AG04450 (cell line): ENCODE results near the gene MORC3. TPM values are rescaled to one million over a fixed set of nuclear protein-coding genes. Genes with fewer than 3 reads are reported as not detected.
"Not testable (repeated sequence)": the region's sequence is repeated elsewhere in the genome, so short reads cannot be mapped to it uniquely, and the experiment has no call there.

Source experiments
- CTCF ChIA-PET: fragments of 300-600, 350-600 bp; formaldehyde crosslinking; extraction: SDS; loops from one replicate; lab custom pipeline; 2022; ENCODE audit warnings: antibody characterized with exemption, inconsistent platforms; lab: Charles Lee
- POLR2A ChIA-PET: fragments of 350-600 bp; formaldehyde crosslinking; extraction: SDS; loops from one replicate; lab custom pipeline; 2021; ENCODE audit warnings: antibody characterized with exemption, inconsistent platforms; lab: Yijun Ruan, JAX
- DNase-seq: peaks from one replicate; pipeline ENCODE4 v3.0.0-alpha.2; 2011; ENCODE audit warnings: low read depth, low spot score
- H3K27ac ChIP-seq: one replicate; pipeline ENCODE4 v1.5.1; 2012; ENCODE audit warnings: low read depth, low read length, control low read depth
- H3K27me3 ChIP-seq: one replicate; pipeline ENCODE4 v1.6.0; 2012; ENCODE audit warnings: low read length; ENCODE audit not compliant: control insufficient read depth, insufficient read depth
- H3K4me3 ChIP-seq: 2 replicates; pipeline ENCODE4 v1.5.1; 2011; ENCODE audit warnings: mild to moderate bottlenecking, low read depth, low read length, control low read depth
- H3K9me3 ChIP-seq: 2 replicates; pipeline ENCODE4 v1.5.1; 2012; ENCODE audit warnings: low read length; ENCODE audit not compliant: control insufficient read depth, insufficient read depth
- polyA plus RNA-seq: library from polyadenylated mRNA; depleted of rRNA; stranded (reverse); fragments of >200 nt; gene quantifications from 2 replicates; pipeline ENCODE4 v1.2.3, GENCODE V29; 2011
- TF ChIP-seq, protein P1 (sequence below): IDR thresholded peaks from 2 replicates; pipeline ENCODE4 v1.5.1; 2011; ENCODE audit warnings: low read depth, low read length, control low read depth, inconsistent platforms

MORC3 gene
- polyA plus RNA-seq, 1 experiment = 31.6 TPM

DNA sequence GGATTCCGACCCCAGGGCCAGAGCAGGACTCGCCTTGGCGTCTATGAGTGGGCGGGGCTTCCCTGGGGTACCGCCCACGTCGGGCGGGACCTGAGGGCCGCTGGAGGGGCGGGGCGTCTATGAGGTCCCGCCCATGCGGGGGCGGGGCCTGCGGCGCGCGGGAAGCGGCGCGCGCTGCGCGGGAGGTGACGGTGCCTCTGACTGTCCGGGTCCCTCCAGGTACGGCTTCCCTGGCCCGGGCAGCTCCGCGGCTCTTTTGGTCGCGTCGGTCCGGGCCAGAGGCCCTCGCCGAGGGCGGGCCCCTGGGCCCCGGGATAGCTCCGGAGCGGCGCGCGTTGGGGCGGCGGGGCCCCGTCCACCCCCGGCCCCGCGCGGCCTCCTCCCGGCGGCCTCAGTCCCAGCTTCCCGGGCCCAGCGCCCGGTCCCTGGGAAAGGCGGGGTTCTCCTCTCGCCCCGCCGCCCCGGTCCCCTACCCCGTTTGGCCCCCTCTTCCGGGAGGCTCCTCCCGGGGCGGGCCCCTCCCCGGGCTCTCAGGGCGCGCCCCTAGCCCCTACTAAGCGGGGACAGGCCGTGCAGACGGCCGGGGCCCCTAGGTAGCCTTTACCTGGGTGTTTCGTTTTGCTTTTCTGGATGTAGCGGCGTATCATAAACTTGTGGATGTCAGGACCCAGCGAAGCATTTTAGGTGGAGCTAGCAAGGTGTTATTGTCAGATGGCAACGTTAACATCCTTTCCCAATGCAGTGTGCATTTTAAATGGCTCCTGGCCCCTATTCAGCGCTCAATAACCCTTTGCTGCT lies 65.4 kb downstream of the MORC3 start, which contains the start of gene CHAF1B:
Gene CHAF1B (plus strand): TSS at position 160 of the 798 bp plus-strand sequence. CDS start 745 bp downstream, outside the sequence.
- H3K9me3 ChIP-seq = no peaks in the 10 kb centered on the region; the same call in 1 of the 2 replicates
- no peaks in the 10 kb centered on the region for H3K27me3 ChIP-seq
- DNase-seq = peak; percentile 15
- ChIA-PET CTCF (interaction anchor here (0.8 kb wide), 1 partner anchor 245 kb away, joined by 3 read pairs; no protein-coding TSS in a partner anchor), POLR2A (no interaction called here)
- H3K27ac ChIP-seq = no peak within 1 kb of the TSS
- TF ChIP-seq, protein P1, sequence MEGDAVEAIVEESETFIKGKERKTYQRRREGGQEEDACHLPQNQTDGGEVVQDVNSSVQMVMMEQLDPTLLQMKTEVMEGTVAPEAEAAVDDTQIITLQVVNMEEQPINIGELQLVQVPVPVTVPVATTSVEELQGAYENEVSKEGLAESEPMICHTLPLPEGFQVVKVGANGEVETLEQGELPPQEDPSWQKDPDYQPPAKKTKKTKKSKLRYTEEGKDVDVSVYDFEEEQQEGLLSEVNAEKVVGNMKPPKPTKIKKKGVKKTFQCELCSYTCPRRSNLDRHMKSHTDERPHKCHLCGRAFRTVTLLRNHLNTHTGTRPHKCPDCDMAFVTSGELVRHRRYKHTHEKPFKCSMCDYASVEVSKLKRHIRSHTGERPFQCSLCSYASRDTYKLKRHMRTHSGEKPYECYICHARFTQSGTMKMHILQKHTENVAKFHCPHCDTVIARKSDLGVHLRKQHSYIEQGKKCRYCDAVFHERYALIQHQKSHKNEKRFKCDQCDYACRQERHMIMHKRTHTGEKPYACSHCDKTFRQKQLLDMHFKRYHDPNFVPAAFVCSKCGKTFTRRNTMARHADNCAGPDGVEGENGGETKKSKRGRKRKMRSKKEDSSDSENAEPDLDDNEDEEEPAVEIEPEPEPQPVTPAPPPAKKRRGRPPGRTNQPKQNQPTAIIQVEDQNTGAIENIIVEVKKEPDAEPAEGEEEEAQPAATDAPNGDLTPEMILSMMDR = no peak
- peak within 1 kb of the TSS; percentile 62 for H3K4me3 ChIP-seq

DNA sequence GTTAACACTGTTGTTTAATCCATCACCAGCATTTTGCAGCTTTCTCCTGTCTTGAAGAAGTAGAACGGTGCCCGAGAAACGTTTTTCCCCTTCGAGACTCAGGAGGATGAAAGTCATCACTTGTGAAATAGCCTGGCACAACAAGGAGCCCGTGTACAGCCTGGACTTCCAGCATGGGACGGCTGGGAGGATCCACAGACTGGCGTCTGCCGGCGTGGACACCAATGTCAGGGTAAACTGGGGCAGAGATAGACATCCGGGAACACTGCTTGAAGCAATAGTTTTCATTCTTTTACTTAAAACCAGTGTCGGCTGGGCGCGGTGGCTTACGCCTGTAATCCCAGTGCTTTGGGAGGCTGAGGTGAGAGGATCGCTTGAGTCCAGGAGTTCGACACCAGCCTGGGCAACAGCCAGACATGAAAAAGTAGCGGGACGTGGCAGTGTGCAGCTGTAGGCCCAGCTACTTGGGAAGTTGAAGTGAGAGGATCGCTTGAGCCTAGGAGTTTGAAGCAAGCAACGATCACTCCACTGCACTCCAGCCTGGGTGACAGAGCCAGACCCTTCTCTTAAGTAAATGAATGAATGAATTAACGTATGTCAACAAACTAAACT lies 66.1 kb downstream of the MORC3 start:
- no peaks in the 10 kb centered on the region for H3K27me3 ChIP-seq
- no peak overlapping the region for H3K27ac ChIP-seq
- no peak for DNase-seq
- H3K9me3 ChIP-seq = no peaks in the 10 kb centered on the region; the same call in 1 of the 2 replicates
- ChIA-PET CTCF (interaction anchor here (0.8 kb wide), 1 partner anchor 245 kb away, joined by 3 read pairs; no protein-coding TSS in a partner anchor), POLR2A (interaction anchor here (0.6 to 0.7 kb wide), 2 partner anchors 29 to 34 kb away, joined by 3 to 4 read pairs; no protein-coding TSS in a partner anchor)
- H3K4me3 ChIP-seq = peak overlapping the region; percentile 62
- TF ChIP-seq, protein P1 = no peak

DNA sequence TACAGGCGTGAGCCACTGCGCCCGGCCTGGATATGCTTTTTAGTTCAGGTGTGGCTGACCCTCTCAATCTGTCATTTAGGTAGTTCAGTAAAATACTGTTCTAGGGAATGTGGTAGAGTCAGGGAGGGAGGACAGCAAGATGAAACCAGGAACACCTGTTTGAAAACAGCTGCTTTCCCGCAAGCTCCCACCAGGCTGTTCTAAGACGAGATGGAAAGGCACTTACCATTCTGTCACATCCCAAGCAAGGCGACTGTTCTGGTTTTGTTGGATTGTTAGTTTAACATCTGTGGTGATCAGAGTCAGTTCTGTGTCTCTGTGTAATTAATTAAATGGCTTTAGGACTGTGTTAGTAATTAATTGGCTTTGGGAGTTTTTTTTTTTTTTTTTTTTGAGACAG lies 68.1 kb downstream of the MORC3 start:
- POLR2A ChIA-PET = no interaction called here
- Histone ChIP-seq H3K27me3 (no peaks in the 10 kb centered on the region), H3K9me3 (no peaks in the 10 kb centered on the region; the same call in 1 of the 2 replicates), H3K4me3 (no peak overlapping the region), H3K27ac (no peak overlapping the region)
- TF ChIP-seq, protein P1 = no peak
- CTCF ChIA-PET = interaction anchor here (0.6 to 1.2 kb wide), 3 partner anchors 9 to 1830 kb away, joined by 3 read pairs; no protein-coding TSS in a partner anchor
- DNase-seq = no peak

DNA sequence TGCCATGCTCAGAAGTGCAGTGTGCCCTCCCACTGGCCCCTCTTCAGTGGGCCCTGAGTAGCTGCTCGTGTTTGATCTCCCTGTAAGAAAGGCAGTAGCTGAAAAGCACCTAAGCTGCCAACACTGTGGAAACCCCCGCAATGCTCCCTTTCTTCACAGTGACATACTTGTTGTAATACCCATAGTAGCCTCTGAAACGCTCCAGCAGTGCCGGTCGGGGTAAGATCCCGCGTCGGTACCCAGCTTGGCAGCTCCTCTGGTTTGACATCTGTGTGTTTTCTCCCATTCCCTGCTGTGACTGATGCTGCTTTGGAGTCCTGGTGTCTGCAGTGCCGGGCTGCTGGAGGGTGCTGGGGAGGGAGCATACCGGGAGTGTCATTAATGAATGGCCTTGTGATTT lies 68.8 kb downstream of the MORC3 start:
- ChIA-PET POLR2A (no interaction called here), CTCF (interaction anchor here (0.6 to 1.2 kb wide), 4 partner anchors 8 to 249 kb away, joined by 3 to 7 read pairs (median 4); no protein-coding TSS in a partner anchor)
- H3K27me3 ChIP-seq = no peaks in the 10 kb centered on the region
- H3K27ac ChIP-seq = no peak overlapping the region
- TF ChIP-seq, protein P1 = peak; percentile 37
- H3K4me3 ChIP-seq = no peak overlapping the region
- no peaks in the 10 kb centered on the region; the same call in 1 of the 2 replicates for H3K9me3 ChIP-seq
- DNase-seq = no peak

DNA sequence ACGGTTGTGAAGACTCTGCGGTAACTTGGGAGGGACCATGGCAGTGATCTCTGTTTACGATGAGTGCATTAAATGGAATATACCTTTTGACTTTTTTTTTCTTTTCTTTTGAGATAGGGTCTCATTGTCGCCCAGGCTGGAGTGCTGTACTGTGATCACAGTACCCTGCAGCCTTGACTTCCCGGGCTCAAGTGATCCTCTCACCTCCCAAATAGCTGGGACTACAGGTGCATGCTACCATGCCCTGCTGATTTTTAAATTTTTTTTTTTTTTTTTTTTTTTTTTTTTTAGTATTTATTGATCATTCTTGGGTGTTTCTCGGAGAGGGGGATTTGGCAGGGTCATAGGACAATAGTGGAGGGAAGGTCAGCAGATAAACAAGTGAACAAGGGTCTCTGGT lies 71.7 kb downstream of the MORC3 start:
- H3K27me3 ChIP-seq, DNase-seq, H3K27ac ChIP-seq, H3K9me3 ChIP-seq, POLR2A ChIA-PET, H3K4me3 ChIP-seq, CTCF ChIA-PET: not testable (repeated sequence)
